ENCODE data around the gene RNU1-1. TPM values are rescaled to one million over a fixed set of nuclear protein-coding genes. Genes with fewer than 3 reads are reported as not detected.
"Not testable (repeated sequence)": the region's sequence is repeated elsewhere in the genome, so short reads cannot be mapped to it uniquely, and the experiment has no call there.

The RNU1-1 gene
- total RNA-seq, 1 experiment from 2014 or later, result not detected

GRCh38 chr1:16497474-16497904 lies 16.6 kb downstream of the RNU1-1 start:
- not testable (repeated sequence) for DNase-seq (ENCODE audit: low read depth)

- DNase-seq (ENCODE audit: low read depth), result not testable (repeated sequence)
Observed at GRCh38 chr1:16493731-16494130, 20.4 kb downstream of the RNU1-1 start.

- not testable (repeated sequence) for DNase-seq (ENCODE audit: low read depth)
Observed at GRCh38 chr1:16492937-16493336, 21.1 kb downstream of the RNU1-1 start.

GRCh38 chr1:16491056-16491675 lies 22.9 kb downstream of the RNU1-1 start:
- DNase-seq (ENCODE audit: low read depth), result no peak

GRCh38 chr1:16489195-16489880 lies 24.7 kb downstream of the RNU1-1 start:
- DNase-seq (ENCODE audit: low read depth), result not testable (repeated sequence)

- DNase-seq (ENCODE audit: low read depth), result not testable (repeated sequence)
Observed at GRCh38 chr1:16487011-16487410, 27.1 kb downstream of the RNU1-1 start.

GRCh38 chr1:16486316-16486715 lies 27.8 kb downstream of the RNU1-1 start:
- not testable (repeated sequence) for DNase-seq (ENCODE audit: low read depth)

- no peak for DNase-seq (ENCODE audit: low read depth)
Observed at GRCh38 chr1:16484931-16485330, 29.2 kb downstream of the RNU1-1 start.

GRCh38 chr1:16484501-16484835 lies 29.6 kb downstream of the RNU1-1 start:
- no peak for DNase-seq (ENCODE audit: low read depth)

GRCh38 chr1:16483639-16484500 lies 30.2 kb downstream of the RNU1-1 start:
- not testable (repeated sequence) for DNase-seq (ENCODE audit: low read depth)

GRCh38 chr1:16483146-16483545 lies 30.9 kb downstream of the RNU1-1 start:
- not testable (repeated sequence) for DNase-seq (ENCODE audit: low read depth)

GRCh38 chr1:16478091-16478490 lies 36.0 kb downstream of the RNU1-1 start:
- no peak for DNase-seq (ENCODE audit: low read depth)

- DNase-seq (ENCODE audit: low read depth), result not testable (repeated sequence)
Observed at GRCh38 chr1:16475771-16476770, 38.0 kb downstream of the RNU1-1 start.

GRCh38 chr1:16474891-16475290 lies 39.2 kb downstream of the RNU1-1 start:
- not testable (repeated sequence) for DNase-seq (ENCODE audit: low read depth)

GRCh38 chr1:16474166-16474800 lies 39.8 kb downstream of the RNU1-1 start:
- no peak for DNase-seq (ENCODE audit: low read depth)

GRCh38 chr1:16468558-16468957 lies 45.5 kb downstream of the RNU1-1 start:
- no peak for DNase-seq (ENCODE audit: low read depth)

GRCh38 chr1:16464917-16465625 lies 49.0 kb downstream of the RNU1-1 start:
- no peak for DNase-seq (ENCODE audit: low read depth)

All from HT1080 (cell line).